Right forelimb (tissue), 1 donor: ENCODE measurements around the gene NOL4L.

Source experiments
- DNase-seq: peaks from one replicate; pipeline ENCODE4 v3.0.0-alpha.2; 2018

Gene NOL4L

DNA sequence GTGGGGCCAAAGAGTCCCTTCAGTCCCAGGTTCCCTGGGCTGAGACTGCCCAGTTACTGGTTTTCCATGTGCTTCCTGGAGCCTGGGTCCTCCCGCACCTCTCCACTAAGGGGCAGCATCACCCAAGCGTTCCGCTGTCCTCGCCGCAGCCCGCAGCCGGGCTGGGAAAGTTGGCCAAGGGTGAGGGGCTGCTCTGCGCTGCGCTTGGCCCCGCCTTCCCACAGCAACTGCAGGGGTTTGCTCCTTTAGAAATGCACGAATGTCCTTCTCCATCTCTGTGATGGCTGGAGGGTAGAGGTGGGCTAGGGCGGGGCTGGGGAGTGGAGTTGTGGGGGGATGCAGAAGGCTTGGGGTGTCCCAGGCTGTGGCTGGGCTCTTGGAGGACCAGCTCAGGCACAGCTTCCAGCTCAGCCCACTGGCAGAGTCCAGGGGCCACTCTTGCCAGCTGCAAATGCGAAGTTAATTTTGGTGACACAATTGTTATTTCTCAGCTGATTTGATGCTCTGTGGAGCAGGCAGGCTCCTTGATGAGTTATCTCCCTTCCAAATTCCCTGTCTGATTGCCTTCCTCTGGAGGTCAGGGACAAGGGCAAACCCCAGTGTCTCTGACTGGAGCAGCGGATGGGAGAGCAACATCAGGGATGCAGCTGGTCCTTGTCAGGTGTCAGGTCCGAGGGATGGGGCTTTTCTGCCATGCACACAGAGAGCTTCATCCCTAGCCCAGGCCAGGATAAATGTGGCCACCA, 63.2 kb downstream of the NOL4L start:
- DNase-seq, result peak; percentile 87

DNA sequence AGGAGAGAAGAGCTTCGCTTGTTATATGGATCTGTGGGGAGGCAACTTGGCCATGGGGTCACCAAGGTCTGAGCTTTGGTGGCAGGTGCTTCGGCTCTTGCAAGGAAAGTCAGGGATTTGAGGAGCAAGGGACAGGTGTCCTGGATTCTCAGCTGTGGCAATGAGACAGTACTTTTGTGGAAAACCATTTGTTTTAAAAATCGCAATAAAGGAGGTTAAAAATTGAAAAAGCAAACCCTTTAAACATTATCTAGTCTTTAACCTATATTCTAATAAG, 64.3 kb downstream of the NOL4L start:
- DNase-seq, result no peak

DNA sequence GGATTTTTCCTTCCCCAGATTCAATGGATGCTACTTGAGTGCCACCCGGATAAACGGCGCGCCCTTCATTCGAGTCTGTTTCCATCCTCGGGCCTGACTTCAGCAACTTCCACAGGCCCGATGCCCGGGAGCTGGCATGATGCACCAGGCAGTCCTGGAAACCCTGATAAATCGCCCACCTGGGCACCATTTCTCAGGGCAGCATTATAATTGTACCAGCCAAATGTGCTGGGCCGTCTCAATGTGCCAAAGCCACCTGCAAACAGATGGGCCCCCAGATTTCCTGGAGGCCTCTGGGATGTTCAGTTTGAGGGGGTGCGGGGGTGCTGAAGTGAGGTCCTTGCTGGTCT, 65.8 kb downstream of the NOL4L start:
- DNase-seq, result no peak

DNA sequence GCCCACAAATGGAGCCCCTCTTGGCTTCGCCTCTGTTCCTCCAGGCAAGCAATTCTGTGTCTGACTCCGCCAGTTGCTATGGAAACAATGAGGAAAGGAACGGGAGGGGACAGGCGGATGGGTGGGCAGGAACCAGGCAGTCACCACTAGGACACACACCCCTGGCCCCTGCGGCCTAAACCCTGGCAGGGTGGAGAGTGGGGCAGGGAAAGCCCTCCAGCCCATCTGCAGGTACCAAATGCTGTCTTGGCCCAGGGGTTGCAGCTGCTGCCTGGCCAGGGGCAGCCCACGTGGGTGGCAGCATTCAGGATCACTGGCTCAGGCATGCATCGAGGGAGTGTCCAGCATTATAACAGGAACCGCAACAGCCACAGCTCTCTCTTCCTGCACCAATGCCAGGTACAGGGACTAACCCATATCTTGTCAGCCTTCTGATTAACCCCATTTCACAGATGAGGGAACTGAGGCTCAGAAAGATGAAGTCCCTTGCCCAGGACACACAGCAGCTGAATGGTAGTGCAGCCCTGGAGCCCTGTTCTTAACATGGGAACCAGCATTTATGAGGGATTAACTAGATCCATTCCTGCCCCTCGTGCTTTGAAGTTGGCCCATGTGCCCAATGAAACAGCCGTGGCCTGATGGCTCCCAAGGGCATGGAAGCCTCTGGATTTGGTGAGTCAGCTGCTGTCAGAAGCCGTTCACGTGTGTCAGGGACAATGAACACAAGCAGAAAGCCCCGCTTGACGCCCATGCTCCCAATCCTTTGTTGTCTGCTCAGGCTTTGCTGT, 66.3 kb downstream of the NOL4L start:
- peak; percentile 23 for DNase-seq

DNA sequence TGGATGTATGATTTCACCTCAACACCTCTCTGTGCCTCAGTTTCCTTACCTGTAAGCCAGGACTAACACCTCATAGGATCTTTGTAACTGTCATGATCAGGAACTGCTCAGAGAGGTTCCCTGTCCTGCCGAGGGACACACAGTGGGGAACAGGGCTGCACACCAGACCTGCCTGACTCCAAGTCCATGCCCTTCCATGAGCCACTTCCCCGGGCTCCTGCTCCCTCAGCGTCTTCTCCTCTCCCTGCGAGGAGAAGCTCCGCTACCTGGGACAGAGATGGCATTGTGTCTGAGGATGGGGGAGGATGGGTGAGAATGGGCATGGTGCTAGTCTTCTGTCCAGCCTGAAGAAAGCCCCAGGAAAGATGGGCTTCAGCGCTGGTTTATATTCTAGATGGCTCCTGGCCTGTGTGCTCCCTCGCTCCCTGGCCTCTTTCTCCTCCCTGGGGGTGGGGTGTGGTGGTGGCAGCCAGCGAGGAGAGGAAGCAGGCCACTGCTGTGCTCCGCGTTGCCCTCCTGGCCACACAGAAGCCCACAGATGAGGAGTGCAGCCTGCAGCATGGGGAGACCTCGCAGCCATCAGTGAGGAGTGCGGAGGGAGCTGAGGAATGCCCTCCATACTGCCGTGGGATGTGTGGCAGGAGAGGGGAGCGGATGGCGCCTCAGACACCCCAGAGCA, 67.1 kb downstream of the NOL4L start:
- DNase-seq, result no peak

DNA sequence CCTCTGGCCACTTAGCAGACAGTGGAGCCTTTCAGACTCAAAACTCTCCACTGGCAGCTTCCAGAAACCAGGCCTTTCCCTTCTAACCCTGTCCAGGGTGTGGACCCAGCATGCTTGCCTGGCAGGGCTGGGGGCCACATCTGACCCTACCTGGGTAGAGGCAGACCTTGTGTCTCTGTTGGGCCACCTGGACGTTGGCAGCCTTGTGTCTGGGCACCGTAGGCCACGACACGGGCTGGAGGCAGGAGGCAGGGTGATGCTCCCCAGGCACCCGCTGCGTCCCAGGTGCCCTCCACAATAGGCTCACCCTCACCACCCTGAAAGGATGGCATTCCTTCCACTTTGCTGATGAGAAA, 67.6 kb downstream of the NOL4L start:
- no peak for DNase-seq

DNA sequence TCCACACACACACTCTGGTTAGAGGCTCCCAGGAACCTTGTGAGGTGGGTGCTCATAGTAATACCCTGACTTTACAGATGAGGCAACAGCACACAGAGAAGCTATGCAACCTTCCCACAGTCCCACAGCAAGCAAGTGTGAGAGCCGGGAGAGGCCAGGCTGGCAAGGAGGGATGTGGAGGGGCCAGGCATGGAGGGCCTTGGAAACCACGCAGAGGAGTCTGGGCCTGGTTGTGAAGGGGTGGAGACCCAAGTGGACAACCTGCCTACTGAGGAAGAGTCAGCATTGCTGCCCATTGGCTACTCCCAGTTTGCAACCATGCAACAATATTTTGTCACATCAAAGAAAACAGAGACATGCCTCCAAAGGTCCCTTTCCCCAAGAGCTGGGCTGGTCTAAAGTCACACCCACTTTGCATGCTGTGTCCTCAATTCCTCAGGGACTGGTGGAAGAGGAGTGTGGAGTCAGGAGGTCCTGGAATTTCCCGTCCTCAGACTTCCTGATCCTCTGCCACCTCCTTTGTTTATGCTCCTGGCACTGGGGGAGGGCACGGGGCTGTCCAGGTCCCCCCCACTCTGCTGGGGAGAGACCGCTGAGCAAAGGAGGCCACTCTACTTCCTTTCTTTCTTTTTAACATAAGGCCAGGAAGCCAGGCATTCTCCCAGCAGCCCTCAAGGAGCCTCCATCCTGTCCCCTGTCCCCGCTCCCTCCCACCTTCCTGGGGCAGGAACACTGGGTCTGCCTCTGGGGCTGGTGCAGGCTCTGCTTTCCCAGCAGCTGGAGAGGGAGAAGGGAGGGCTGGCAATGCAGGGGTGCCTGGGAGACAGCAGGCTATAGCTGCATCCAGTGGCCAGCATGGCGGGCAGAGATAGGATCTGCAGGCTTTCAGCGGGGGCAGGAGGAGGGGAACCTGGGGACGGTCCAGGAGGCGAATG, 68.3 kb downstream of the NOL4L start:
- peak; percentile 54 for DNase-seq

DNA sequence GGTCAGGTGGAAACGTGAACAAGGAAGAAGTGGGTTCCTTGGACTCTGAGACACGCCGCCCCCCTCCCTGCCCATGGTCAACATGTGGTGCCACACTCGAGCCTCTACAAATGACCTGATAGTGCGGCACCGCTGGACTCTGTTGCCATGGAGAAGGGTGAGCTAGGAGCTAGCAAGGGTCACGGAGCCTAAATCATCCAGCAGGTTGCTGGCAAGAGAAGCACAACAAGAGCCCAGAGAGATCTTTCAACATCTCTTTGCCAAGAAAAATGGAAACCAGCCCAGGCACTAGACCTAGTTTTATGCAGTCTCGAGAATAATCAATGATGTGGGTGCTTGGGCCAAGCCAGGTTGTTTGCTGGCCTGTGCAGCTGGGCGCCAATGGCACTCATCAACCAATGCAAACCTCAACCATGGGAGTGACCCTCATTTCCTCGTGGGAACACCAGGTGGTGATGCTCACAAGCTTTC, 69.5 kb downstream of the NOL4L start:
- DNase-seq, result peak; percentile 29

DNA sequence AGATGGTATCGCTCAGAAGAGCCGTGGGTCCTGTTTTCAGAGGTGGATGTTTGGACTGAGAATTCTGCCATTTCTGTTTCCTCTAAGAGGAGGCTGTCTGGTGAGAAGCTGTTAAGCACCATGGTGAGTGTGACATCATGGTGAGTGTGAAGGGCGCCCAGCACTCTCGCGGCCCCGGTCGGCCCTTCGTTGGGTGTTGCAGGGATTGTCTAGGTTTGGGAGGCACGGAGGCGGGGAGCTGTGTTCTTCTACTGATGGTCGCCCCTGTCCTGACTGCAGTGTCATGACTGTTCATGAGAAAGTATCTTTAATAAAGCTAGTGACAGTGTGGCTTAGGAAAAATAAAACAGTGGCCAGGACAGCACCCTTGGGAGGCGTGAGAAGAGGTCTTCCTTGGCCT, 70.4 kb downstream of the NOL4L start:
- DNase-seq, result no peak

DNA sequence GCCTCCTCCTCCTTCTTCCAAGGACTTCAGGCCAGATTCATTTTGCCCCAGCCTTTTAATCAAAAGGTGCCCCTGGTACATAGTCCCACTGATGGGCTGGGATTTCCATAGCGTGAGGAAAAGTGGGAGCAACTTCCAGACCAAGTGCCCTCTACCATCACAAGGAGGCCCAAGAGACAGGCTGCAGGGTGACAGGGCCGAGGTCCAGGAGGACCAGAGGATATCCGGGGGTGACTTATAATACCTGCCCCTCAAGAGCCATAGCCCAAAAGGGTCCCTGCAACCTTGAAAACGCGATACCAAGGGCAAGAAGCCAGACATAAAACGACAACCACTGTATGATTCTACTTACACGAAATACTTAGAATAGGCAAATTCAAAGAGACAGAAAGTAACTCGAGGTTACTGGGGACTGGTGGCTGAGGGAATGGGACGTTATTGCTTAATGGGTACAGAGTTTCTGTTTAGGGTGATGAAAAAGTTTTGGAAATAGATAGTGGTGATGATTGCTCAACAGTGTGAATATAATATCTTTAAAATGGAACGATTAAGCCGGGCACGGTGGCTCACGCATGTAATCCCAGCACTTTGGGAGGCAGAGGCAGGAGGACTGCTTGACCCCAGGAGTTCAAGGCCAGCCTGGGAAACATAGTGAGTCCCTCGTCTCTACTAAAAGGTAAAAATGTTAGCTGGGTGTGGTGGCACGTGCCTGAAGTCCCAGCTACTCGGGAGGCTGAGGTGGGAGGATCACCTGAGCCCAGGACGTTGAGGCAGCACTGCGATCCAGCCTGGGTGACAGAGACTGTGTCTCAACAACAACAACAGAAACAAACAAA, 71.9 kb downstream of the NOL4L start:
- DNase-seq, result no peak

DNA sequence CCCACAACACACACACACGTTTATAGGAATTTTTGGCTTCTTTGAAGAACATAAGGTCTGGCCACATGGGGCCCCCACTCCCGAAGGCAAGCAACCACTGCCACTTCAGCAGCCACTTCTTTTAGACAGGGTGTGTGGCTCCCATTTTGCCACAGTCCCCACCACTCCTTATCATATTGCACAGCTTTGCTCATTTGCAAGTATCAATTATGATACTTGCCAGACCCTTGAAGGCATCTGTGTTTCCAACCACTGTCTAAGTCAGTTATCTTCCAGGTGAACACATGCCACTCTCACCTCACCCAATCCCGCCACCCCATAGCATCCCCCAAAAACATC, 73.1 kb downstream of the NOL4L start:
- DNase-seq, result no peak

DNA sequence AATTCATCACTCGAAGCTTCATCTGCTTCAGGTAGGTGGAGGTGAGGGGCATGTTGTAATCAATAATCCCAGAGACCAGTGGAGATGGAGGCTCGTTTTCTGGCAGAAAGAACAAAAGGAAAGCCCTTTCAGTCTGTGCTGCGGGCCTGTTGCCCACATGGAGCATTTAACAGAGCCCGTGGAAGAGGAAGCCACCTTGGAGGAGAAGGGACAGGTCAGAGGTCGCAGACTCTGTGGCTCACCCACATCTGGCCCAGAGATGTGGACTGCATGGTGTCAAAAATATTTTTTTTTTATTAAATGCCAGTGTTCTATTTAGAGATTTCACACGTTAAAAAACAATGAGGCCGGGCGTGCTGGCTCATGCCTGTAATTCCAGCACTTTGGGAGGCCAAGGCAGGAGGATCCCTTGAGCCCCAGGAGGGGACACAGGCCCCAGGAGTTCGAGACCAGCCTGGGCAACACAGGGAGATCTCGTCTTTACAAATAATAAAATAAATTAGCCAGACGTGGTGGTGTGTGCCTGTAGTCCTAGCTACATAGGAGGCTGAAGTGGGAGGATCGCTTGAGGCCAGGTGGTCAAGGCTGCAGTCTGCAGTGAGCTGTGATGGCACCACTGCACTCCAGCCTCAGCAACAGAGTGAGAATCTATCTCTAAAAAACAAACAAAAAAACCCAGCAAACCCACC, 73.6 kb downstream of the NOL4L start:
- no peak for DNase-seq

DNA sequence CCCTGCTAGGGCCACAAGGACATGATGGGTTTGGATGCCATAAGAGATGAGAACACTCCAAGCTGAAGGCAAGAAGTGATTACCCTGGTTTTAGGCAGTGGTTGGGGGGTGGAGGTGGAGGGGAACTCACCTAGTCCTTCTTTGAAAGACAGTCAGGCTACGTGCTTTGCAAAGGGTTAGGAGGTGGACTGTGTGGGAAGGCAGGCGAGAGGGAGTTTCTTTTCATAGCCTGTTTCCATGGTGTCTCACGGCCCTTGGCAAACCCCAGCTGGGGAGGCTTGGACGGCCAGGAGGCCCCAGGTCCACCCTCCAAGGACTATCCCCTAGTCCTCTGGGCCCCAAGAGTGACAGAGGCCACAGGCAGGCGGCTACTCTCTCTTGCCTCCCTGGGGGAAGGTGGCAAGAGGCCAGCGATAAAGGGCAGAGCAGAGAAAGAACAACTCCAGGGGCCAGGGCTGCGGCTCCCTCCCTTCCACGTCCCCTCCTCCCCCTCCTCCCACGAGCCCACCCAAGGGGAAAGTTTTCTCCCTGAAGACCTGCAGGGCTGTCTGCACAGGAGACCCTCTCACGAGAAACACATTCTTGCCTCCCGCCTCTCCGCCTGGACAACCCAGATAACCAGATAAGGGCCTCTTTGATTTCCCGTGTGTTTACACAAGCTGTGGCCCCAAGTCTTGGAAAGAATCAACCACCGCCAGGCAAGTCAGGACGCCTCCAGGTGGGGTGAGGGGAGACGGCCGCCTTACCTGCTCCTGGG, 74.4 kb downstream of the NOL4L start:
- no peak for DNase-seq

DNA sequence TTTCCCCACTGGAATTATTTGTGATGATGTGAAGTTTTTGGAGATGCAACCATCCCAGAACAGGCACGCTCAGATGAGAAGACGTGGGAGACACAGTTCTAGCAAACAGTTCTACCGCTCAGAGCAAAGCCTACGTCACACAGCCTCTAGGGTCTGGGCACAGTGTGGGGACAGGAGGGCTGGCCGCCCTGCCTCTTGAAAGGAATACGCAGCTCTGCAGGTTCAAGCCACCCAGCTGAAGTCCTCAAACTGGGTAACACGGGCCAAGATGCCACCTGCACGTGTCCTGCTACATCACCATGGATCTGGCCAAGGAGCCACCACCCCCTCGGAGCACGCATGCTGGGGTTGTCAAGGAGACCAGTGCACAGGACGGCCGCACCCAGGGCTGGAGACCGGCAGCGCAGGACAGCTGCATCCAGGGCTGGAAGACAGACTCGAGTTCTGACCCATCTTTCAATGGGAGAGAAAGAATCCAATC, 75.0 kb downstream of the NOL4L start:
- DNase-seq, result no peak

DNA sequence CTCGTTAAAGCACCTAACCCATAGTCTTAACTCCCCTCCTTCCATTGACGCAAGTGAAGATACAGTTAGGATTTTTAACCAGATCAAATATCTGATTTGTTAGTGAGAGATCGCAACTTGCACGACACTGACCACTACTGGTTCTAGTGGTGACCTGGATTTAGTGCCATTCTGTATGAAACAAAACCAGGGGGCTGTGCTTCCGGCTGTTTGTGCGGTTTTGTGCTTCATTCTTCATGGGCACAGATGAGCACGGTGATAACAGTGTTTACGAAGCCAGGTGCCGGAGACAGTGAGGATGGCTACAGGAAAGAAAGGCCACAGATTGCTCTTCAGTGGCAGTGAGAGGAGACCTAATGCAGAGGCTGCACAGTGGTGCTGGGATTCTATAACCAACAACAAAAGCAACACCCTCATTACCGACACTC, 75.5 kb downstream of the NOL4L start:
- DNase-seq, result no peak

DNA sequence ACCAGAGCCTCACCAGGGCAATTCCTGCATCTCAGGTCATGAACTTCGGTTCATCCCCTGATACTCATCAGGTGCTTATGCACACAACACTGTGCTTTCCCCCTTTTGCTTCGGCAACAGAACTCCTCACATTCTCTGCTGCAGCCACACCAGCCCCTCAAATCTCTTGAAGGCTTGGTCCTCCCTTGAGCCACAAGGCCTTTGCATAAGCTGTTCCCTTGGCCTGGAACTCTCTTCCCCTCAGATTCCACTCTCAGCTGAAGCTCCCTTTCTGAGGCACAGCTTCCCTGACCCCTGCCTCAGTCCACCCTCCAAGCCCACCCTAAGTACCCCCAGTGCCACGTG, 76.4 kb downstream of the NOL4L start:
- no peak for DNase-seq

DNA sequence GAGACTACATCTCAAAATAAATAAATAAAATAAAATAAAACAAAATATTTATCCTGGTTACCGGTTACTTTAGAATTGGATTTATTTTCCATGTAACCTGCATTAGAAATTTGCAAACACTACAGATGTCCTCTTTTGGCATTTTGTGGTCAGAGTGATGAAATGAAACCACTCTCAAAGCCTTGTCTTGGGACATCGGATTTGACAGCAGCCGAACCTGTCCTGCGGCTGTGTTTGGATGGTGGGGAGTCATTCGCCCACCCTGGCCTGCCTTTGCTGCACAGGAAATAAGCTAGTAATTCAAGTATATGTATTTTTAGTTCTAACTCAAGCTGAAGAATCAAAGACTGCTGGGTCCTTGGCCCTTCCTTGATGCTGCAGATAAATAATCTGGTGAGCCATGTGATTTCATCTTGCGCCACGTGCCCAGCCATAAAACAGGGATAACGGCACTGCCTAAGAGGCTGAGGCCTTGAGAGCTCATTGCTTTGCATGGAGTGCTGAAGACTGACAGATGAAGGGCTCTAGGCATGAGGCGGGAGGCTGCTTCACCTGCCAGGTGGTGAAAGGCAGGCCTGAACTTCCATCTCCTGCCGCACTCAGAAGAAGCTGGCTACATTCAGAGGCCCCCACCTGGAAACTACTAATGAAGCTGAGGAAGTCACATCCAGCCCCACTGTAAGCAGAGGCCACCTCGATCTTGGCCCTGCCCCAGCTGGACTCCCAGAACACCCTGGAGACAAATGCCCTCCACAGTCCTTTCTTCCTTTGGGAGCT, 76.9 kb downstream of the NOL4L start:
- DNase-seq, result no peak

DNA sequence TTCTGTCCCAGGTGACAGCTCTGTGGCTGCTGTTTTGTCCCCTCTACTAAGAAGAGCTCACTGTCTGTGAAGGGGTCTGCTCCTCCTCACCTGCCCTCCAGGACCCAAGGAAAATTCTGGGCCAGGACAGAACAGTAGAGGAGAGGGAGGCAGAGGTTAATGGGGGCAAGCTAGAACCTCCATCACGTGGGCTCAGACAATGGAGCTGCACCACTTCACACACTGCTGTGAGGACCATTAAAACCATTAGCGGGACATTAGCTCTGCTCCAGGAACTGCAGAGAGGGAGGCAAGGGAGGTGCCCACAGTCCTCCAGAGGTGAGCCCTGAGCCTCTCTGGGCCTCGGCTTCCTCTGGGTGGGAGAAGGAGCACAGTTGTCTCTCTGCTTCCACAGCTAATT, 78.4 kb downstream of the NOL4L start:
- DNase-seq, result no peak

DNA sequence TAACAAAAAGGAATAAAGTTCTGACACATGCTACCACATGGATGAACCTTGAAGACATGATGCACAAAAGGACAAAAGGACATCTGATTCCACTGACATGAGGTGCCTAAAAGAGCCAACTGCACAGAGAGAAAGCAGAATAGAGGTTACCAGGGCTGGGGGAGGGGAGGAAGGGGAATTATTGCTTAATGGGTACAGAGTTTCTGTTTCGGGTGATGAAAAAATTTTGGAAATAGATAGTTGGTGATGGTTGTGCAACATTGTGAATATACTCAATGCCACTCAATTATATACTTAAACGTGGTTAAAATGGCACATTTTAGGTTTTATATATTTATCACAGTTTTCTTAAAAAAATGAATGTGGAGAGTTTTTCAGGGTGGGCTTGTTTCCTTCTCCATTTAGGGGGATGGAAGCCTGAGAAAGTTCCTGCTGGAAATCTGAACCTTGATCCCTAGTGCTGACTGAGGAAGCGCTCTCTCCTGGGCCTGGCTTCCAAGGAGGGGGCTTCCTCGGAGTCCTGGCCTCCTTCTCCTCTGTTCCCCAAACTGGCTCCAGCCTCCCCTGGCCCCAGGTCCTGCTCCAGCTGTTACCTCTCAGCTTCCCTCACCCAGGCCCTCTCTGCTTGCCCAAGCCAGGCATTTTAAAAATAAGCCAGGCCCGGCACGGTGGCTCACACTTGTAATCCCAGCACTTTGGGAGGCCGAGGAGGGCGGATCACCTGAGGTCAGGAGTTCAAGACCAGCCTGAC, 79.2 kb downstream of the NOL4L start:
- no peak for DNase-seq
